Gastrocnemius medialis (tissue), 4 donors: Measurements from ENCODE around the gene MEGF11. TPM values are rescaled to one million over a fixed set of nuclear protein-coding genes. Genes with fewer than 3 reads are reported as not detected.

Experiments
- ATAC-seq, 2 donors: fragments of 150-250 bp; one replicate each; pipeline ENCODE4 v1.9.1; 2016
- DNase-seq, 2 donors: peaks; one replicate each; pipeline ENCODE4 v3.0.0-alpha.2; 2019
- H3K27ac ChIP-seq, 4 donors: fragments of 200-600 bp; sonication (generic); 1 replicate in 1 of 4; 2 replicates in 3 of 4; pipeline ENCODE4 v1.5.1; 2016 to 2018; ENCODE audit warnings: mild to moderate bottlenecking in 2 of 4, moderate library complexity in 1 of 4
- H3K27me3 ChIP-seq, 3 donors: fragments of 200-600 bp; sonication (generic) in 2 of 3; 1 replicate in 1 of 3; 2 replicates in 2 of 3; pipeline versions ENCODE4 v1.5.1 to v1.6.0; 2016 to 2019; ENCODE audit warnings: mild to moderate bottlenecking in 1 of 3, moderate library complexity in 1 of 3
- H3K36me3 ChIP-seq, 2 donors: fragments of 200-600 bp; sonication (generic) in 1 of 2; one replicate each; pipeline ENCODE4 v1.5.1; 2017 to 2018
- H3K4me1 ChIP-seq, 2 donors: fragments of 200-600 bp; sonication (generic) in 1 of 2; one replicate each; pipeline ENCODE4 v1.5.1; 2016 to 2017; ENCODE audit warnings: mild to moderate bottlenecking in 2 of 2
- H3K4me3 ChIP-seq, 4 donors: fragments of 200-600 bp; sonication (generic) in 3 of 4; 1 replicate in 1 of 4; 2 replicates in 3 of 4; pipeline ENCODE4 v1.5.1; 2016 to 2019; ENCODE audit warnings: mild to moderate bottlenecking in 2 of 4
- H3K9me3 ChIP-seq, 3 donors: fragments of 200-600 bp; sonication (generic) in 2 of 3; 1 replicate in 1 of 3; 2 replicates in 2 of 3; pipeline ENCODE4 v1.5.1; 2016 to 2019
- CTCF ChIP-seq, 5 experiments: fragments of 450-650 bp in 3 of 5; fragments of 200-600 bp in 2 of 5; sonication (generic) in 2 of 5; IDR thresholded peaks in 4 of 5; conservative IDR thresholded peaks in 1 of 5; 1 replicate in 4 of 5; 2 replicates in 1 of 5; pipeline ENCODE4 v1.5.1; 2016 to 2019; ENCODE audit warnings: antibody characterized with exemption in 5 of 5, mild to moderate bottlenecking in 3 of 5, moderate library complexity in 3 of 5
- POLR2A ChIP-seq, 2 donors: fragments of 450-650 bp; IDR thresholded peaks; one replicate each; pipeline ENCODE4 v1.6.1; 2017; ENCODE audit warnings: antibody characterized with exemption in 2 of 2, mild to moderate bottlenecking in 2 of 2, moderate library complexity in 2 of 2
- in situ Hi-C, 4 donors: fragments of 200-750 bp; cut with MboI; loops; one replicate each; pipeline versions ENCODE4 v1.15.0 to v1.8.0; 2017; ENCODE audit warnings: low sequenced_read_pairs in 4 of 4
- intact Hi-C: fragments of 100-400 bp; cut with DNase I; formaldehyde crosslinking; loops from one replicate; pipeline ENCODE4 v1.15.1; 2023; ENCODE audit warnings: low total_unique reads
- total RNA-seq, 4 donors: library from RNA; depleted of rRNA; stranded (reverse); fragments of >200 nt; gene quantifications; one replicate each; pipeline versions ENCODE4 v1.1.0 to v1.2.3, GENCODE V29; 2016

The MEGF11 gene
- total RNA-seq, 4 donors from 2014 or later, result not detected

- H3K4me1 ChIP-seq, result no peaks in the 10 kb centered on the region
- in situ Hi-C loops, result no loop called here
- no peaks in the 10 kb centered on the region for H3K9me3 ChIP-seq
- H3K4me3 ChIP-seq, result no peak overlapping the region
- no peaks in the 10 kb centered on the region for H3K27me3 ChIP-seq
- intact Hi-C loops, result no loop called here
- peaks cover 0 to 26% of the 10 kb centered on the region in 2 donors for H3K36me3 ChIP-seq
- DNase-seq, result no peak
- no peak for ATAC-seq
- H3K27ac ChIP-seq, result no peak overlapping the region
- TF ChIP-seq CTCF (IDR thresholded peaks at IDR 0.05 in 4 of 5, conservative IDR thresholded peaks at IDR 0.05 in 1 of 5), result no peak
Observed at GRCh38 chr15:65896236-65896635, 357.3 kb downstream of the MEGF11 start.

GRCh38 chr15:65893060-65893459 lies 360.5 kb downstream of the MEGF11 start:
- peaks cover 0 to 26% of the 10 kb centered on the region in 2 donors for H3K36me3 ChIP-seq
- intact Hi-C loops, result no loop called here

GRCh38 chr15:65888981-65889380 lies 364.6 kb downstream of the MEGF11 start:
- Histone ChIP-seq H3K36me3 (peaks cover 0 to 31% of the 10 kb centered on the region in 2 donors), H3K4me1 (peaks cover 0 to 5% of the 10 kb centered on the region in 2 donors), H3K27ac (no peak overlapping the region), H3K9me3 (no peaks in the 10 kb centered on the region), H3K27me3 (no peaks in the 10 kb centered on the region), H3K4me3 (no peak overlapping the region)
- DNase-seq (no peak), ATAC-seq (no peak)
- TF ChIP-seq POLR2A (IDR thresholded peaks at IDR 0.05) (no peak), CTCF (IDR thresholded peaks at IDR 0.05 in 4 of 5, conservative IDR thresholded peaks at IDR 0.05 in 1 of 5) (no peak)
- intact Hi-C loops, result no loop called here
- in situ Hi-C loops, result no loop called here

More at GRCh38 chr15:65893060-65893459, 360.5 kb downstream of the MEGF11 start:
- in situ Hi-C loops, result no loop called here
- Histone ChIP-seq H3K27ac (no peak overlapping the region), H3K9me3 (no peaks in the 10 kb centered on the region), H3K27me3 (no peaks in the 10 kb centered on the region), H3K4me1 (no peaks in the 10 kb centered on the region), H3K4me3 (no peak overlapping the region)
- DNase-seq (no peak), ATAC-seq (no peak)
- no peak for TF ChIP-seq POLR2A (IDR thresholded peaks at IDR 0.05)
- no peak for TF ChIP-seq CTCF (IDR thresholded peaks at IDR 0.05 in 4 of 5, conservative IDR thresholded peaks at IDR 0.05 in 1 of 5)

GRCh38 chr15:65887565-65887964 lies 366.0 kb downstream of the MEGF11 start:
- Histone ChIP-seq H3K9me3 (no peaks in the 10 kb centered on the region), H3K4me1 (peaks cover 0 to 7% of the 10 kb centered on the region in 2 donors), H3K27me3 (no peaks in the 10 kb centered on the region), H3K27ac (no peak overlapping the region), H3K4me3 (no peak overlapping the region), H3K36me3 (peaks cover 0 to 31% of the 10 kb centered on the region in 2 donors)
- ATAC-seq (no peak), DNase-seq (no peak)
- in situ Hi-C loops, result no loop called here
- intact Hi-C loops, result no loop called here
- no peak for TF ChIP-seq POLR2A (IDR thresholded peaks at IDR 0.05)
- TF ChIP-seq CTCF (IDR thresholded peaks at IDR 0.05 in 4 of 5, conservative IDR thresholded peaks at IDR 0.05 in 1 of 5), result no peak

- in situ Hi-C loops, result no loop called here
- DNase-seq (no peak), ATAC-seq (no peak)
- no peaks in the 10 kb centered on the region for H3K27me3 ChIP-seq
- H3K36me3 ChIP-seq, result peaks cover 0 to 38% of the 10 kb centered on the region in 2 donors
- no peak overlapping the region for H3K4me3 ChIP-seq
- H3K4me1 ChIP-seq, result peaks cover 0 to 7% of the 10 kb centered on the region in 2 donors
- no peak overlapping the region for H3K27ac ChIP-seq
- H3K9me3 ChIP-seq, result no peaks in the 10 kb centered on the region
- TF ChIP-seq CTCF (IDR thresholded peaks at IDR 0.05 in 4 of 5, conservative IDR thresholded peaks at IDR 0.05 in 1 of 5) (no peak), POLR2A (IDR thresholded peaks at IDR 0.05) (no peak)
- intact Hi-C loops, result no loop called here
Observed at GRCh38 chr15:65885668-65886218, 367.8 kb downstream of the MEGF11 start.
